CD14-positive monocyte (primary cell): ENCODE results near the gene FHIT. TPM values are rescaled to one million over a fixed set of nuclear protein-coding genes. Genes with fewer than 3 reads are reported as not detected.

ENCODE experiments used
- DNase-seq, 3 donors: peaks; one replicate each; pipeline ENCODE4 v3.0.0-alpha.2; 2011 to 2022
- H2AFZ ChIP-seq: 2 replicates; pipeline ENCODE4 v1.6.0; 2012; ENCODE audit warnings: mild to moderate bottlenecking, low read depth, low read length, inconsistent platforms; ENCODE audit not compliant: insufficient read depth, poor library complexity, severe bottlenecking
- H3K27ac ChIP-seq, 2 donors: 1 replicate in 1 of 2; 2 replicates in 1 of 2; pipeline ENCODE4 v1.5.1; 2012 to 2013; ENCODE audit warnings: low read length in 2 of 2, control low read depth in 1 of 2, inconsistent platforms in 1 of 2, low read depth in 1 of 2, mild to moderate bottlenecking in 1 of 2
- H3K27me3 ChIP-seq, 2 donors: one replicate each; pipeline versions ENCODE4 v1.6.0 to v1.6.1; 2011 to 2013; ENCODE audit warnings: low read length in 2 of 2; ENCODE audit not compliant: control insufficient read depth in 2 of 2, insufficient read depth in 2 of 2
- H3K36me3 ChIP-seq, 2 donors: replicated peaks in 1 of 2; 1 replicate in 1 of 2; 2 replicates in 1 of 2; pipeline versions ENCODE4 v1.5.1 to v1.6.1; 2012 to 2013; ENCODE audit warnings: low read length in 2 of 2, control low read depth in 1 of 2, inconsistent platforms in 1 of 2, mild to moderate bottlenecking in 1 of 2; ENCODE audit not compliant: insufficient read depth in 2 of 2, control insufficient read depth in 1 of 2
- H3K4me1 ChIP-seq, 2 donors: 1 replicate in 1 of 2; 2 replicates in 1 of 2; pipeline versions ENCODE4 v1.5.1 to v1.6.1; 2012 to 2013; ENCODE audit warnings: low read length in 2 of 2, control low read depth in 1 of 2, inconsistent platforms in 1 of 2, mild to moderate bottlenecking in 1 of 2, moderate library complexity in 1 of 2; ENCODE audit not compliant: insufficient read depth in 2 of 2, control insufficient read depth in 1 of 2
- H3K4me2 ChIP-seq: replicated peaks from 2 replicates; pipeline ENCODE3; 2012; ENCODE audit warnings: low read length, moderate library complexity, mild to moderate bottlenecking; ENCODE audit not compliant: poor library complexity, severe bottlenecking; ENCODE audit errors: extremely low read depth
- H3K4me3 ChIP-seq, 3 experiments: fragments of 200-600 bp in 1 of 3; sonication (generic) in 1 of 3; replicated peaks in 1 of 3; 1 replicate in 2 of 3; 2 replicates in 1 of 3; pipeline ENCODE4 v1.5.1; 2011 to 2013; ENCODE audit warnings: low read length in 3 of 3, mild to moderate bottlenecking in 3 of 3, control low read depth in 2 of 3, low read depth in 2 of 3, inconsistent platforms in 1 of 3, moderate library complexity in 1 of 3
- H3K79me2 ChIP-seq: 2 replicates; pipeline ENCODE4 v1.6.0; 2012; ENCODE audit warnings: mild to moderate bottlenecking, control low read depth, inconsistent platforms, low read length, moderate library complexity; ENCODE audit not compliant: insufficient read depth
- H3K9ac ChIP-seq: 2 replicates; pipeline ENCODE4 v1.6.0; 2017; ENCODE audit warnings: low read length, mild to moderate bottlenecking; ENCODE audit not compliant: insufficient read depth, poor library complexity, severe bottlenecking
- H3K9me3 ChIP-seq, 2 donors: replicated peaks in 1 of 2; 1 replicate in 1 of 2; 2 replicates in 1 of 2; pipeline versions ENCODE4 v1.5.1 to v1.6.1; 2012 to 2013; ENCODE audit warnings: low read length in 2 of 2, control low read depth in 1 of 2; ENCODE audit not compliant: control insufficient read depth in 1 of 2, insufficient read depth in 1 of 2
- H4K20me1 ChIP-seq: 2 replicates; pipeline ENCODE4 v1.6.0; 2012; ENCODE audit warnings: mild to moderate bottlenecking, low read length, control low read depth, moderate library complexity; ENCODE audit not compliant: insufficient read depth
- H3K27ac Mint-ChIP-seq, 7 donors: one replicate each; pipeline ENCODE4 v1.8.0; 2020; ENCODE audit warnings: mild to moderate bottlenecking in 7 of 7, mixed read lengths in 7 of 7, moderate library complexity in 6 of 7, inconsistent platforms in 2 of 7
- H3K27me3 Mint-ChIP-seq, 3 donors: one replicate each; pipeline ENCODE4 v1.8.0; 2021 to 2022; ENCODE audit warnings: low read depth in 3 of 3, mild to moderate bottlenecking in 3 of 3, mixed read lengths in 3 of 3, moderate library complexity in 3 of 3, inconsistent platforms in 1 of 3
- H3K36me3 Mint-ChIP-seq, 2 donors: one replicate each; pipeline ENCODE4 v1.8.0; 2020; ENCODE audit warnings: mixed read lengths in 2 of 2, inconsistent platforms in 1 of 2, mild to moderate bottlenecking in 1 of 2
- H3K4me1 Mint-ChIP-seq: one replicate; pipeline ENCODE4 v1.8.0; 2020; ENCODE audit warnings: mild to moderate bottlenecking, mixed read lengths
- H3K4me3 Mint-ChIP-seq, 2 donors: one replicate each; pipeline ENCODE4 v1.8.0; 2020; ENCODE audit warnings: mild to moderate bottlenecking in 2 of 2, mixed read lengths in 2 of 2, moderate library complexity in 1 of 2
- H3K9me3 Mint-ChIP-seq, 7 donors: one replicate each; pipeline ENCODE4 v1.8.0; 2020 to 2022; ENCODE audit warnings: mixed read lengths in 7 of 7, mild to moderate bottlenecking in 6 of 7, moderate library complexity in 6 of 7, inconsistent platforms in 2 of 7
- CTCF ChIP-seq: fragments of 200-600 bp; IDR thresholded peaks from one replicate; pipeline ENCODE4 v1.8.0; 2022; ENCODE audit warnings: antibody characterized with exemption, mild to moderate bottlenecking
- WGBS: methylation state at CpG from one replicate; pipeline ENCODE4 v1.1.5; 2013; ENCODE audit warnings: missing lambda C conversion rate; ENCODE audit not compliant: insufficient coverage; 5-methylcytosine and 5-hydroxymethylcytosine counted together
- intact Hi-C, 2 donors: fragments of 100-400 bp; cut with micrococcal nuclease; formaldehyde crosslinking; loops; one replicate each; pipeline versions ENCODE4 v1.15.0 to v1.15.1; 2023
- polyA plus RNA-seq, 3 donors: library from polyadenylated mRNA; depleted of rRNA in 1 of 3; unstranded in 2 of 3; stranded (reverse) in 1 of 3; fragments of 300-500 nt in 2 of 3; fragments of >200 nt in 1 of 3; fragmentation: Illumina TruSeq in 2 of 3; gene quantifications; 1 replicate in 2 of 3; 2 replicates in 1 of 3; pipeline ENCODE4 v1.2.3, GENCODE V29; 2012 to 2021

FHIT gene
- polyA plus RNA-seq, 3 donors, result 1.7 to 3.4 (median 3.2) TPM

- H3K79me2 ChIP-seq, result no peaks in the 10 kb centered on the region
- H3K27me3 ChIP-seq, result no peaks in the 10 kb centered on the region
- H3K36me3 ChIP-seq, result no peaks in the 10 kb centered on the region
- no peaks in the 10 kb centered on the region for H4K20me1 ChIP-seq
- H3K4me2 ChIP-seq, result no peak overlapping the region
- no peak overlapping the region for H3K4me3 Mint-ChIP-seq
- no peak overlapping the region for H3K4me3 ChIP-seq
- H3K27ac Mint-ChIP-seq, result no peak overlapping the region
- peaks cover 0 to 3% (median 0%) of the 10 kb centered on the region in 3 donors for H3K27me3 Mint-ChIP-seq
- H3K4me1 Mint-ChIP-seq, result peaks cover 23% of the 10 kb centered on the region
- WGBS, result 100% methylated on average over 2 of the region's 3 CpGs
- intact Hi-C loops, result no loop called here
- no peaks in the 10 kb centered on the region for H3K9me3 ChIP-seq
- H3K27ac ChIP-seq, result no peak overlapping the region
- TF ChIP-seq CTCF, result no peak
- no peaks in the 10 kb centered on the region for H3K36me3 Mint-ChIP-seq
- no peak for DNase-seq
- no peak overlapping the region for H3K9ac ChIP-seq
- no peak overlapping the region for H2AFZ ChIP-seq
- peaks cover 0 to 5% (median 0%) of the 10 kb centered on the region in 7 donors for H3K9me3 Mint-ChIP-seq
- peaks cover 13% of the 10 kb centered on the region in 2 donors for H3K4me1 ChIP-seq
These were observed 1379.1 kb downstream of the FHIT start for GRCh38 chr3:59872128-59872527.

- Mint-ChIP-seq H3K27ac (no peak overlapping the region), H3K4me3 (no peak overlapping the region), H3K9me3 (peaks cover 0 to 14% (median 3%) of the 10 kb centered on the region in 7 donors), H3K4me1 (peaks cover 8% of the 10 kb centered on the region), H3K36me3 (no peaks in the 10 kb centered on the region), H3K27me3 (peaks cover 0 to 2% (median 0%) of the 10 kb centered on the region in 3 donors)
- no peak for TF ChIP-seq CTCF
- DNase-seq, result no peak
- H4K20me1 ChIP-seq, result no peaks in the 10 kb centered on the region
- peaks cover 0 to 6% of the 10 kb centered on the region in 2 donors for H3K4me1 ChIP-seq
- no peak overlapping the region for H3K27ac ChIP-seq
- H3K4me3 ChIP-seq, result no peak overlapping the region
- no peak overlapping the region for H3K4me2 ChIP-seq
- H3K9ac ChIP-seq, result no peak overlapping the region
- no peaks in the 10 kb centered on the region for H3K79me2 ChIP-seq
- 100% methylated on average over 1 of the region's 3 CpGs for WGBS
- peaks cover 0 to 3% of the 10 kb centered on the region in 2 donors for H3K9me3 ChIP-seq
- H3K27me3 ChIP-seq, result no peaks in the 10 kb centered on the region
- H2AFZ ChIP-seq, result no peak overlapping the region
- intact Hi-C loops, result no loop called here
- H3K36me3 ChIP-seq, result no peaks in the 10 kb centered on the region
These were observed 1383.9 kb downstream of the FHIT start for GRCh38 chr3:59867185-59868002.
